ENCODE data around the gene CYTIP.
"Not testable (repeated sequence)": the region's sequence is repeated elsewhere in the genome, so short reads cannot be mapped to it uniquely, and the experiment has no call there.

CYTIP gene

DNA sequence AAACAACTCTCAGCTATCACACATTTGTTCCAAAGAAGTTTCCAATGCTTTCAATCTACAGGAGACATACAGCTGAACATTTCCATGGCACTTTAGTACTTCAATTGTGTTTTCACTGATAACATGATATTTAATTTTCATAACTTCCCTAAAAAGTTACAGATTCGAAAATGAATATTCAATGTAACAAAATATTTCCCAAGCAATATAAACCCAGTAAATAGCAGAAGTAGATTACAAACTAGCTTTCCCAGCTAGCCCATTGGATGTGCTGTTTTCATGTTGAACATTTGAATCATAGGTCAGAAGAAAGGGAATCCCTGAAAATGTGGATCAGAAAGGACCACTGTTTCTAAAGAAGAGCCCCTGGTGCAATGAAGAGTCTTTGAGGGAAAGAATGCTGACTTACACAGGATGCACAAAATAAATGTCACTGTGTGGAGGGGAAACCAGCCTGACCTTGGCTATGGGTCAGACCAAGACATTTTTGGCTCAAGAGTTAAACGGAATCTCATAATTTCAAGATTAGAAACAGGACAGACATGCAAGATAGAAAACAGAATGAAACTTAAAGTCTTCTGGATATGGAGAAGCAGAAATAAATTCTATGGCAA, 22.5 kb downstream of the CYTIP start:
- DNase-seq, result no peak

DNA sequence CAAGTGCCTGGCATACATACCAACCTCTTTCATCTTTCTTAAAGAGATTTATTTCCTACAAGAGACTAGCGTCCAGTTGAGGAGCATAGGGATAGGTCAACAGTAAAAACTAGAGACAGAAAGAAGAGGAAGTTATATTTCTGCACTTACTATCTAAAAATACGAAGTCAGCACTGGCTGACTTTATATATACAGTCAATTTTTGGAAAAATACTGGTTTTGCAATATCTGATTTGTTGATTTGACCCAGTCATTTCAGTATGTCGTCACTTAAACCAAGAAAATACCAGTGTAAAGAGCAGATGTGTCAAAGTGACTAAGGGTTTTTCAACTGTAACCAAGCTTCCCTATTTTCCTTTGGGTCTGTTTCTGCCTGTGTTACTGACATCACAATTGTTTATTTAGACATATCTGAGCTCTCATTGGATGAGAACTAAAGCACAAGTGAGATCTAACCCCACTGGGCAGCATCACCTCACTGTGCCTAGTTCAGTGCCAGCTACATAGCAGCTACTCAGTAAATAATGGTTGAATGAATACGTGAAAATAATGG, 23.0 kb downstream of the CYTIP start:
- peak; percentile 36 for DNase-seq

DNA sequence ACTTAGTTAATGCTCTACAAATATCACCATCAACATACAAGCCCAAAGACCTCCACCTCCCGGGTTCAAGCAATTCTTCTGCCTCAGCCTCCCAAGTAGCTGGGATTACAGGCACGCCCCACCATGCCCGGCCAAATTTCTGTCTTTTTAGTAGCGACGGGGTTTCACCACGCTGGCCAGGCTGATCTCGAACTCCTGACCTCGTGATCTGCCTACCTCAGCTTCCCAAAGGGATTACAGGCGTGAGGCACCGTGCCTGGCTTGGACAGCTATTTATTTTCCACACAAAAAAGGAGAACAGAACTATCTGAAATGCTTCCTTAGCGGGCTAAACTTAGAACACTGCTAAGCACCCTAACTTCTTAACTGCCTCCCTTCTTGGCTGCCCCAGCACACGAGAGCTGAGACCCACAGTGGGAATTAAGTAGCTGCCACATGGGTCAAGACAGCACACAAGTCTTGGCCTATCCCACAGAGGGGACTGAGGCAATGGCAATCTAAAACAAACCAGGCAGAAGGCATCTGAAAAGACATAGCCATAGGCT, 24.8 kb downstream of the CYTIP start:
- no peak for DNase-seq

DNA sequence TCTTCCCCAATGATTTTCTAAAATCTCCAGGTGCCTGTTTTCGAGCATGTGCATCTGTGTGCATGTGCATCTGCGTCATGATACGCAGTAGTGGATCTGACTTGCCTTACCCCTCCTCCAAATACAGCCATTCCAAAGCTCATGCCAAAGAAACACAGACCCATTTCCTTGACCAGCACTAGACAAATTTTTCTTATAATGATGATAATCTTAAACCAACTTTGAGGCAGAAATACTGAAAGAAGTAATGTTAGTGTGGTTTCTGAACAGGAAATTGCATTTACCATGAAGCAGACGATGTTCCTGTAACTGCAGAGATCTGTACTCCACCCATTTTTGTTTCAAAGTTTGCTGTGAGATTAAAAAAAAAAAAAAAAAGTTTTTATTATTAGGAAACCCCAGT, 25.6 kb downstream of the CYTIP start:
- DNase-seq, result peak; percentile 28

DNA sequence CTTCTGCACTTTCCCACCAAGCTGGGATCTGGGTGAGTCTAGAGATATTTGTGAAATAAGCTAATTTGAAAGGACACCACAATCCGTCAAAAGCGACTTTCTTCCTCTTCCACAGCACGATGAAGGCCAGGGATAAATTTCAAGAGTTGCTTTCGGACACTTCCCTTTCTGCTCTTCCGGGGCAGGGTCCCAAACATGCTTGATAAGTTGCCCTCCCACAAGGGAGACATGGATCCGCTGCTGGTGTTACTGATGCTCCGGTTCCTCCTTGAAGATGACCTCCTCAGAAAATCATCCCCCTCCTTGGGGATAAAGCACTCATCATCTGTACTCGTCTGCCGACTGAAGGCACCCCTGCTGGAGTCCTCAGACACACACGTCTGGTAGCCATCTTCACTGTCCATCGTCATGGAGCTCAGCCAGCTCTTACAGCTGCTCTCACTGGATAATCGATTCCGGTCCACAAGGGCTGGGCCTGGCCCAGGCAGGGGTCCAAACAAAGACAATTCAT, 28.2 kb downstream of the CYTIP start:
- peak; percentile 14 for DNase-seq

DNA sequence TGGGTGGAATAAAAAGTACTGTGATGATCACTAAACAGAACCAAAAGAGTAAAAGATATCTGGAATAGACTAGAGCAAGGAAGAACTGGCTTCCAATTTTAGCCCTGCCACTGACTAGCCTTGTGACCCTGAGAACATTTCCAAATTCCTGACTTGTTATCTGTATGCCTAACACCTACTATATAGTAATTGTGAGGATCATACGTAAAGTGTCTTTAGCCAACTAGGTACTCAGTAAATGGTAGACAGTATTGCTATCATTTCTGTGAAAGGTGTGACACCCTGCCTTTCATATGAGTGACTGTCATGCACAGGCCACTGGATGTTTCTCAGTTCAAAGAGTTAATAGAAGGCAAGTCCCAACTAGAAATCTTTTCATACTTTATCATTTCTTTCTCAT, 29.8 kb downstream of the CYTIP start:
- peak; percentile 27 for DNase-seq

DNA sequence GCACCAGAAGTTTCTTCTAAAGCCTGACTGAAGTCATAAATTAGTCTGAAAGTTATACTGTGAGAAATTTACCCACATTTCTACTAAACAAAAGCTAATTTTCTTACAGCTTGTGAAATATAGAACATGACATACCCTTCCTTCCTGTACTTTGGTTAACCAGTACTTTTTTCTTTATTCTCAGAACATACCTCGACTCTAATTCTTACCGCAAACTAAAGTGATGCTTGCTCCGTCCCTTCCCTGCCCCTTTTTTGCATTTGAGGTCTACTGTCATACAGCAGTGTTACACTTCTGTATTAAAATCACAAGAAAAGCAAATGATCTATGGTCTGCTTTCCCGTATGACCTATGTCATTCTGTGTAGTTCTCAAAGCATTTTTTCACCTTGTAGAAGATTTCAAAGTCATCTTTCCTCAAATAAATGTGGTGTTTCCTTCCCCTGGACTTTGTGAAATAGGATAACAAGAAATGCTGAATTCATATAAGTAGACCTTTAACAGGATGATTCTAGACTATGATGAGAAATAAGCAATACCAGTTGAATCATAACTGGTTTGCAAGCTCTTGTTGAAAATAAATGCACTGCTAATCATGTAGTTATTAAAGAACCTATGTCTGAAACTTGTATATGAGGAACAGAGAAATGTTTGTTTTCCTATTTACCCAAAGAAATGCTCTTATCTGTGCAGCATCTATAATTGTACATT, 30.4 kb downstream of the CYTIP start:
- DNase-seq, result peak; percentile 69

DNA sequence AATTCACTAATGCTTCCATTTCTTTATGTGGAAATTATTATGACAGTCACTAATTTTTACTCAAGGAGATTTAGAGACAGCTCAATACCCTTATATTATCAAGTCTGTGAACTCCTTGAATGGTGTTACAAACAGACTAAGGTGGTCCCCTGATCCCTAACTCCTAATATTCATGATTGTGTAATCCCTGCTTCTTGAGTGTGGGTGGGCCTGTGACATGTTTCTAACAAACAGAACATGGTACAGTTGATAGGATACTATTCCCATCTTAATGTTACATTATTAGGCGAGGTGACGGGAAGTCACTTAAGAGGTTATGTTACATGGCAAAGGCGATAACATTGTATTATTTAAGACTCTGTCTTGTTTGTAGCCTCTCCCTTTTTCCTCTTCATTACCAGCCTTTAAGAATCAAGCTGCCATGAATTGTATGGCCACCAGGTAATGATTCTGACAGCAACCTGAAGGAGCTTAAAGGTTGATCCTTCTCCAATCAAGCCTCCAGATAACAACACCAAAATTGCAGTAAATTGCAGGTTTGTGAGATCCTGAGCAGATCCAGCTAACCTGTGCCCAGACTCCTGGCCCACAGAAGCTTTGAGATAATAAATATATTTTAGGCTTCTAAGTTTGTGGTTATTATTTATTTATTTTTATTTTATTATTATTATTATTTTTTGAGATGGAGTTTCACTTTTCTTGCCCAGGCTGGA, 32.1 kb downstream of the CYTIP start:
- DNase-seq, result no peak

DNA sequence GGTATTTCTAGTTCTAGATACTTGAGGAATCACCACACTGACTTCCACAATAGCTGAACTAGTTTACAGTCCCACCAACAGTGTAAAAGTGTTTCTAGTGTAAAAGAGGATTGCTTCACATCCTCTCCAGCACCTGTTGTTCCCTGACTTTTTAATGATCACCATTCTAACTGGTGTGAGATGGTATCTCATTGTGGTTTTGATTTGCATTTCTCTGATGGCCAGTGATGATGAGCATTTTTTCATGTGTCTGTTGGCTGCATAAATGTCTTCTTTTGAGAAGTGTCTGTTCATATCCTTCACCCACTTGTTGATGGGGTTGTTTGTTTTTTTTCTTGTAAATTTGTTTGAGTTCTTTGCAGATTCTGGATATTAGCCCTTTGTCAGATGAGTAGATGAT, 38.5 kb downstream of the CYTIP start:
- DNase-seq, result not testable (repeated sequence)

DNA sequence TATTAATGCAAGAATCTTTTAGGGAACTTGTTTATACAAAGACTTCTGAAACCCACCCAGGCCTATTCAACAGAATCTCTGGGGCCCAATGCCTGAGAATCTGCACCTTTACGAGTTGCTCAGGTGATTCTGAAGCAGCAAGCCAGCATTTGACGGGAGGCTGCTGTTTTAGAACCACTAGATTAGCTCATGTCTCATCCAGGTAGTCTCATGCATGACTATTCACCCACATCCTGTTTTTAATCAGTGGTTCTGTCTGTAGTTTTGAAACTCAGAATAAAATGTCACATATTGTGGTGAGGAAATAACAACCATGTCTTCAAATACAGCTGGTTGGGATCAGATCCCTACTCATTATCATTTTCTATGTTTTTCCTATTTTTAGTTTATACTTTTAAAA, 39.5 kb downstream of the CYTIP start:
- peak; percentile 81 for DNase-seq

DNA sequence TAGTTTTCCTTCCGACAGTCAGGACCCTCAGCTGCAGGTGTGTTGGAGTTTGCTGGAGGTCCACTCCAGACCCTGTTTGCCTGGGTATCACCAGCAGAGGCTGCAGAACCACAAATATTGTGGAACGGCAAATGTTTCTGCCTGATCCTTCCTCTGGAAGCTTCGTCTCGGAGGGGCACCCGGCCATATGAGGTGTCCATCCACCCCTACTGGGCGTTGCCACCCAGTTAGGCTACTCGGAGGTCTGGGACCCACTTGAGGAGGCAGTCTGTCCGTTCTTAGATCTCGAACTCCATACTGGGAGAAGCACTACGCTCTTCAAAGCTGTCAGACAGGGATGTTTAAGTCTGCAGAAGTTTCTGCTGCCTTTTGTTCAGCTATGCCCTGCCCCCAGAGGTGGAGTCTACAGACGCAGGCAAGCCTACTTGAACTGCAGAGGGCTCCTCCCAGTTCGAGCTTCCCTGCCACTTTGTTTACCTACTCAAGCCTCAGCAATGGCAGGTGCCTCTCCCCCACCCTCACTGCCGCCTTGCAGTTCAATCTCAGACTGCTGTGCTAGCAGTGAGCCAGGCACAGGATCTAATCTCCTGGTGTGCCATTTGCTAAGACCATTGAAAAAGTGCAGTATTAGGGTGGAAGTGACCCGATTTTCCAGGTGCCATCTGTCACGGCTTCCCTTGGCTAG, 40.9 kb downstream of the CYTIP start:
- peak; percentile 59 for DNase-seq

DNA sequence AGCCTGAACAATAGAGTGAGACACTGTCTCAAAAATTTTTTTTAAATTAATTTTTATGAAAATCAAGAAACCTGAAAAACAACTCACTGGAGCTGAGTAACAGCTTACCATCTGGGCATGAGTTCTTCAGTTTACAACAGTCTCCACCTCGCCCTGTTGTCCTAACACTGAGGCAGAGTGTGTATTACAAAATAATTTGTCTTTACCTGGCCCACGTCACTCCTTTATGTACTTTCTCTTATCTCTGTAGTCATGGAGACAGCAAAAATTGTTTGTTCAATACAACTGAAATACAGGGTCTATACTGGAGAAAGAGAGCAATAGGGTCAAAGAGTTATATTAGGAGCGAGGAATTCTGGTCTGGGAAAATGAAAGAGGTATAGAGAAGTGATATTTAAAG, 48.1 kb downstream of the CYTIP start:
- DNase-seq, result no peak

DNA sequence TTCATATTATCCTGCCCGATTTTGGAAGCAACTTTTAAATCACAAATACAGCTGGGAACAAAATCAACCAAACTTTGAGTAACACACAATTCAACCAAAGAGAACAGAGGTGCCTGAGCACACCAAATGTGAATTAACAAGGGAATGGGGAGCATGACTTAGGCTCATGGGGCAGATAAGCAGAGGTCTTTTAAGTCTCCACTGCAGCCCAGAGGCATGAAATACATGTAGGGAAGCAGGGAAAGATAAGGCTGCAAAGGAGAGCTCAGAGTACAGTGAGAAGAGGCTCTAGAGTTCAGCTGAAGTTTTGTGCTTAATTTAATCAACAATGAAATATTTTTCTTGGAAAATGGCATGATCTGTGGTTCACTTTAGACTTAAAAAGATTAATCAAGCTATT, 49.0 kb downstream of the CYTIP start:
- DNase-seq, result no peak

DNA sequence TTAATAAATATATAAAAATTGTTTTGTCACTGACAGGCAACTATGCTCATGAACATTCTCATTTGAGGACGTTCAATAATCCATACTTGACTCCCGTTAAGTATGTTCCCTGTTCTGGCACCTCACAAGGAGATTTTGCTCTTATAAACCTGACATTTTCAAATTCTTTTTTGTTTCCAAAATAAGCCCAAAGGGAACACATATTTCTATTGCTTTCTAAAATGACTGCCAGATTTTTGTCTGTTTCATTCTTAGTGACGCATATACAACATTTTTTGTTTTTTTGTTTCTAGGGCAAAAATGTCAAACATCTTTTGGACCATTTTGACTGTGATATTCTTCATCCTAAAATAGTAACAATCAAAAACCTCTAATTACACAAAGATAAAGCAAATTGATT, 50.5 kb downstream of the CYTIP start:
- DNase-seq, result no peak

DNA sequence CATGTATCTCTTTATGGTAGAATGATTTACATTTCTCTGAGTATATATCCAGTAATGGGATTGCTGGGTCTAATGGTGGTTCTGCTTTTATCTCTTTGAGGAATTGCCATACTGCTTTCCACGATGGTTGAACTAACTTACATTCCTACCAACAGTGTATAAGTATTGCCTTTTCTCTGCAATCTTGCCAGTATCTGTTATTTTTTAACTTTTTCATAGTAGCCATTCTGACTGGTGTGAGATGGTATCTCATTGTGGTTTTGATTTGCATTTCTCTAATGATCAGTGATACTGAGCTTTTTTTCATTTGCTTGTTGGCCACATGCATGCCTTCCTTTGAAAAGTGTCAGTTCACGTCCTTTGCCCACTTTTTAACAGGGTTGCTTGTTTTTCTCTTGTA, 55.1 kb downstream of the CYTIP start:
- no peak for DNase-seq

DNA sequence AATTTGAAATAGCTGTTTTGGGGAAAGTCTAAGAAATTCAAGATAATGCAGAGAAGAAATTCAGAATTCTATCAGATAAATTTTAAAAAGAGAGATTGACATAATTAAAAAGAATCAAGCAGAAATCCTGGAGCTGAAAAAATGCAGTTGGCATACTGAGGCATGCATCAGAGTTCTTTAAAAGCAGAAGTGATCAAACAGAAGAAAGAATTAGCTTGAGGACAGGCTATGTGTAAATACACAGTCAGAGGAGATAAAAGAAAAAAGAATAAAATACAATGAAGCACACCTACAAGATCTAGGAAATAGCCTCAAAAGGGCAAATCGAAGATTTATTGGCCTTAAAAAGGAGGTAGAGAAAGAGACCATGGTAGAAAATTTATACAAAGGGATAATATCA, 57.1 kb downstream of the CYTIP start:
- no peak for DNase-seq

DNA sequence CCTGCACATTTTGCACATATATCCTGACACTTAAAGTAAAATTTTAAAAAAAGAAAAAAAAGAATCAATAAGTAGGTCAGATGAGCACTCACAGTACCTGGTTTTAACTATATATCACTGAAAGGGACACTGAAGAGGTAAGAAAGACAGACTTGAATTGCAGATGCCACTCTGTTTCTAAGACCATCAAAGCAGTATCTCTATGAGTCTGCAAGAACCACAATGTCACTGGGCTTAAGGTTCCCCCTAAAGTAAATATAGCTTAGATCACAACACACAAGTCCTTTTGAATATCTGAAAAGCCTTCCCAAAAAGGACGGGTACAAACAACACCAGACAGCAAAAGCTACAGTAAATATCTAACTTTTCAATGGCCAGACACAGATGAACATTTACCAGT, 57.6 kb downstream of the CYTIP start:
- DNase-seq, result no peak

DNA sequence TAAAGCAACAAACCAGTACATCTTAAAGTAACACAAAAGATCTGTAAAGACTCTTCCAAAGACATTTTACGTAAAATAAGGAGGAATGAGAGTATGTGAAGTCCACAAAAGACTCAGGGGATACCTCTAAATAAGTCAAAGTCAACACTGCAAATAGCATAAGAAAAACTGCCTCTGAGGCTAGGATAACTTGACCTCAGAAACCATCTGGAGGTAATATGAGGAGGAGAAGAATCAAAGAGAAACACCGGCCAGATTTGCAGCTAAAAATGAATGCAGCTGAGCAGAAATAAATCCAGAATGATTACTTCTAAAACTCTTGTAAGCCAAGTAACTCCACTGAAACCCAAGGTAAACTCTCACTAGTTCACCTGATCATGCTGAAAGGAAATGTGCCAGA, 66.0 kb downstream of the CYTIP start:
- no peak for DNase-seq

DNA sequence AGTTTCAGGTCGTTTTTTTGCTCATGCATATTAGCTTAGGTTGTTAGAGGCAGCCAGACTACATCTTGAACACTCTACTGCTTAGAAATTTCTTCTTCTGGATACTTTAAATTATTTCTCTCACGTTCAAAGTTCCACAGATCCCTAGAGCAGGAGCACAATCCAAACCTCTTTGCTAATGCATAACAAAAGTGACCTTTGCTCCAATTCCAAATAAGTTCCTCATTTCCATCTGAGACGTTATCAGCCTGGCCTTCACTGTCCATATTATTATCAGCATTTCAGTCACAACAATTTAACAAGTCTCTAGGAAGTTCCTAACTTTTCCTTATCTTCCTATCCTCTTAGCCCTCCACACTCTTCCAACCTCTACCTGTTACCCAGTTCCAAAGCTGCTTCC, 67.8 kb downstream of the CYTIP start:
- DNase-seq, result no peak

DNA sequence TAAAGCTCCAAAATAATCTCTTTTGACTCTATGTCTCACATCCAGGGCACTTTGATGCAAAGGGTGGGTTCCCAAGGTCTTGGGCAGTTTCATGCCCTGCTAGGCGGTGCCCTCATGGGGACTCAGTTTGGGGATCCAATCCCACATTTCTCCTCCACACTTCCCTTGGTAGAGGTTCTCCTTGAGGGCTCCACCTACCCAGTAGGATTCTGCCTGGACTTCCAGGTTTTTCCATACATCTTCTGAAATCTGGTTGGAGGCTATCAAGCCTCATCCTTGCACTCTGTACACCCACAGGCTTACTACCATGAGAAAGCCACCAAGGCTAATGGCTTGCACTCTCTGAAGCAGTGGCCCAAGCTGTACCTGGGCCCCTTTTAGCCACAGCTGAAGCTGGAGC, 68.5 kb downstream of the CYTIP start:
- DNase-seq, result no peak

DNA sequence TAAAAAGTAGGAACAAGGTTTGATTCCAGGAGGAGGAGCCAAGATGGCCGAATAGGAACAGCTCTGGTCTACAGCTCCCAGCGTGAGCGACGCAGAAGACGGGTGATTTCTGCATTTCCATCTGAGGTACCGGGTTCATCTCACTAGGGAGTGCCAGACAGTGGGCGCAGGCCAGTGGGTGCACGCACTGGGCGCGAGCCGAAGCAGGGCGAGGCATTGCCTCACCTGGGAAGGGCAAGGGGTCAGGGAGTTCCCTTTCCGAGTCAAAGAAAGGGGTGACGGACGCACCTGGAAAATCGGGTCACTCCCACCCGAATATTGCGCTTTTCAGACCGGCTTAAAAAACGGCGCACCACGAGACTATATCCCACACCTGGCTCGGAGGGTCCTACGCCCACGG, 75.4 kb downstream of the CYTIP start:
- DNase-seq, result not testable (repeated sequence)

DNA sequence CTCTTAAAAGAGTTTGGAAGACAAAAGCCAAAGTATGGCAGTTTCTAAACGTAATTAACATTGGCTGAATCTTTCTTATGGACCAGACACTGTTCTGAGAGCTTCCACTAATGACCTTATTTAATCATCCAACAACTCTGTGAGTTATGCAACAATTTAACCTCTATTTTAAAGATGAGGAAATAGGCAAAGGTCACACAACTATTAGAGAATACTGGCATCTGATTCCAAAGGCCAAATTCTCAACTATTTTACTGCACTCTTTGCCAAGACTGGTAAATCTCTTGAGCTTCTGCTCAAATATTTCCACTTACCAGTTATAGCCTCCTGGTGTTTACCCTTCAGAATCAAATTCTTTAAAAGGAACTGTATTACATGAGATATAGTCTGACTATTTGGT, 76.2 kb downstream of the CYTIP start:
- DNase-seq, result no peak

Measured in CD4-positive, alpha-beta T cell treated with Interleukin-17A for 4 hours (primary cell).